Measurements from ENCODE around the gene MYLK.

- no peak for TF ChIP-seq CTCF (IDR thresholded peaks at IDR 0.05; ENCODE audit: poor library complexity)
- TF ChIP-seq EZH2 (IDR thresholded peaks at IDR 0.05; ENCODE audit: borderline replicate concordance) = no peak
Observed at GRCh38 chr3:123787133-123787532, 97.0 kb downstream of the MYLK start.
